ENCODE measurements around the gene VPS35L.

The VPS35L gene

GRCh38 chr16:19717314-19717713 is 161.8 kb downstream of the VPS35L start:
- H3K4me3 ChIP-seq (ENCODE audit: low read depth, low read length), result peak overlapping the region; percentile 94
- in situ Hi-C loops (cut with HindIII; ENCODE audit: low pct_ligation_motif_present, low sequenced_read_pairs), result no loop called here
- TF ChIP-seq, protein P1, sequence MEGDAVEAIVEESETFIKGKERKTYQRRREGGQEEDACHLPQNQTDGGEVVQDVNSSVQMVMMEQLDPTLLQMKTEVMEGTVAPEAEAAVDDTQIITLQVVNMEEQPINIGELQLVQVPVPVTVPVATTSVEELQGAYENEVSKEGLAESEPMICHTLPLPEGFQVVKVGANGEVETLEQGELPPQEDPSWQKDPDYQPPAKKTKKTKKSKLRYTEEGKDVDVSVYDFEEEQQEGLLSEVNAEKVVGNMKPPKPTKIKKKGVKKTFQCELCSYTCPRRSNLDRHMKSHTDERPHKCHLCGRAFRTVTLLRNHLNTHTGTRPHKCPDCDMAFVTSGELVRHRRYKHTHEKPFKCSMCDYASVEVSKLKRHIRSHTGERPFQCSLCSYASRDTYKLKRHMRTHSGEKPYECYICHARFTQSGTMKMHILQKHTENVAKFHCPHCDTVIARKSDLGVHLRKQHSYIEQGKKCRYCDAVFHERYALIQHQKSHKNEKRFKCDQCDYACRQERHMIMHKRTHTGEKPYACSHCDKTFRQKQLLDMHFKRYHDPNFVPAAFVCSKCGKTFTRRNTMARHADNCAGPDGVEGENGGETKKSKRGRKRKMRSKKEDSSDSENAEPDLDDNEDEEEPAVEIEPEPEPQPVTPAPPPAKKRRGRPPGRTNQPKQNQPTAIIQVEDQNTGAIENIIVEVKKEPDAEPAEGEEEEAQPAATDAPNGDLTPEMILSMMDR (IDR thresholded peaks at IDR 0.05; ENCODE audit: low read depth, low read length, missing control alignments), result no peak
- H3K27ac ChIP-seq, result peak overlapping the region; percentile 62
- no peaks in the 10 kb centered on the region for H3K27me3 ChIP-seq (replicated peaks)
- peaks cover 14% of the 10 kb centered on the region for H3K36me3 ChIP-seq (replicated peaks)
- DNase-seq, result no peak

DNA sequence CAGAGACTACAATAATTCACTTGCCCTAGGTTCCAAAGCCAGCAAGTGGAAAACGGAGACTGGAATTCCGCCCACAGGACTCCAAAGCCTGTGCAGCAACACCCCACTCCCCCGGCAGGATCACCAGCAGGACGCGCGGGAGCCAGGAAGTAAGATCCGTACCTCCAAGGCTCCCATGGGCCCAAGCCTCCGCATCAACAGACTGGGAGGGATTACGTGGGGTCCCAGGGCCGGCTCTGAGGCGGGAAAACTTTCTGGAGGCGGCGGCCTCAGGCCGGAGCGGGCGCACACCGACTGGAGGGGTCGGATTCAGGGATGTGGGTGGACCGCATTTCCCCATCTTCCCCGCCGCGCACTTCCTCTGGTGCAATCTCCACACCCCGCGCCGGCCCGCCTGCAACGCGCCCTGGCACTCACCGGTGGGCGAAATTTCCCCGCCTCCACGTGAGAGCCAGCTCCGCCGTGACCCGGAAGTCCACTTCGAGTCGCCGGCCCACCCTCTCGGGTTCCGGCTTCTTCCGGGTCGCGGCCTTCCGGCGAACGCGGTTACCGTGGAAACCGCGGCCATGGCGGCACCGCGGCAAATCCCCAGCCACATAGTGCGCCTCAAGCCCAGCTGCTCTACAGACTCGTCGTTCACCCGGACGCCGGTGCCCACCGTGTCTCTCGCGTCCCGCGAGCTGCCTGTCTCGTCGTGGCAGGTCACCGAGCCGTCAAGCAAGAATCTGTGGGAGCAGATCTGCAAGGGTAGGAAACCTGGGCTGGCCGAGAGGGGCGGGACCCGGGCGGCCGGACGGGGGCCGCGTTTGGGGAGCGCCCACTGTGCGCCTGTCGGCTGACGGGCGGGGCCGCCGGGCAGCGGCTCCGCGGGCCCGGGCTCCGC is 162.5 kb downstream of the VPS35L start, which contains the start of the genes IQCK and KNOP1:
Gene IQCK (plus strand): TSS at position 531 of the 883 bp plus-strand sequence. CDS start 36 bp downstream, at position 567.
Gene KNOP1 (minus strand): TSS at position 487 of the 883 bp plus-strand sequence. CDS start 3,192 bp downstream, outside the sequence.
- in situ Hi-C loops (cut with HindIII; ENCODE audit: low pct_ligation_motif_present, low sequenced_read_pairs), result no loop called here
- TF ChIP-seq, protein P1 (IDR thresholded peaks at IDR 0.05; ENCODE audit: low read depth, low read length, missing control alignments), result peak; percentile 36

DNA sequence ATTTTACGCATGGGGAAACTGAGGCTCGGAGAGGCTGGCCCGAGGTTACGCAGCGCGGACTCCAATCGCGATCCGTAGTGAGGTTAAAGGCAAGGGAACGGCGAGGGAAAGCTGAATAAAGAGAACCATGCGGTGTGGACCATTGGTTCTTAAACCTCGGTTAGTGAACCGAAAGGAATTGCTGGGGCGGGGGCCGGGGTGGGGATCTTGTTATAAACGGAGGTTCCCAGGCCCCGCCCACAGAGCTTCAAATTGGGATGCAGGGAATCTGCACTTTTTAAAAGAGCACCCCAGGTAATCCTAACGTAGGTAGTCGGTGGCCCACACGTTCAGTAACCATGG is 163.1 kb downstream of the VPS35L start:
- no peak for DNase-seq
- no peaks in the 10 kb centered on the region for H3K27me3 ChIP-seq (replicated peaks)
- TF ChIP-seq, protein P1 (IDR thresholded peaks at IDR 0.05; ENCODE audit: low read depth, low read length, missing control alignments), result no peak
- peak overlapping the region; percentile 62 for H3K27ac ChIP-seq
- peaks cover 9% of the 10 kb centered on the region for H3K36me3 ChIP-seq (replicated peaks)
- H3K4me3 ChIP-seq (ENCODE audit: low read depth, low read length), result peak overlapping the region; percentile 94
- in situ Hi-C loops (cut with HindIII; ENCODE audit: low pct_ligation_motif_present, low sequenced_read_pairs), result no loop called here

More for the DNA sequence above, 162.5 kb downstream of the VPS35L start, which contains the start of the genes IQCK and KNOP1:
- Histone ChIP-seq H3K36me3 (replicated peaks) (peaks cover 9% of the 10 kb centered on the region), H3K27me3 (replicated peaks) (no peaks in the 10 kb centered on the region), H3K4me3 (ENCODE audit: low read depth, low read length) (peak within 1 kb of the TSS; percentile 94), H3K27ac (peak within 1 kb of the TSS; percentile 62)
- peak; percentile 73 for DNase-seq

DNA sequence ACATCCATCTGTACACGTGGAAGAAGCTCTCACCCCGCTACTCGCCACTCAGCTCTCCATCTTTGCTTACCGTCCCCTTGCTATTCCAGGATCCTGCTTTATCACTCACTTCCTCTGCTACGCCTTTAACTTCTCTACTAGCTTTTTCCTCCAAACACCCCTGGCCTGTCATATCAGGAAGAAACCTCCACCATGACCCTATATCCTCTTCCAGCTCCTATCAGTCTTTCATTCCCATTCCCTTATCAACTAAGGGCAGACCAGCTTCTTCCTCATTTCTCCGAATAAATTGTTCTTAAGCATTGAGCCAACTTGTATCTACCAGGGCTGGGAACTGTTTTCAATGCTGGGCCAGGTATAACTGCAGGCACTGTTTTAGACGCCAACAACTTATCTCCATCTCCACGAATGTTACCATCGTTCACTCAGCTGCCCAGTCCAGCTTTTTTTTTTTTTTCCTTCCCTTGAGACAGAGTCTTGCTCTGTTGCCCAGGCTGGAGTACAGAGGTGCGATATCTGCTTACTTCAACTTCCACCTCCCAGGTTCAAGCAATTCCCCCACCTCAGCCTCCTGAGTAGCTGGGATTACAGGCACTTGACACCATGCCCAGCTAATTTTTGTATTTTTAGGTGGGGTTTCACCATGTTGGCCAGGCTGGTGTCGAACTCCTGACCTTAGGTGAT is 166.9 kb downstream of the VPS35L start:
- TF ChIP-seq, protein P1 (IDR thresholded peaks at IDR 0.05; ENCODE audit: low read depth, low read length, missing control alignments), result no peak
- in situ Hi-C loops (cut with HindIII; ENCODE audit: low pct_ligation_motif_present, low sequenced_read_pairs), result no loop called here
- Histone ChIP-seq H3K4me3 (ENCODE audit: low read depth, low read length) (no peak overlapping the region), H3K27me3 (replicated peaks) (no peaks in the 10 kb centered on the region), H3K36me3 (replicated peaks) (no peaks in the 10 kb centered on the region), H3K27ac (no peak overlapping the region)
- DNase-seq, result no peak

DNA sequence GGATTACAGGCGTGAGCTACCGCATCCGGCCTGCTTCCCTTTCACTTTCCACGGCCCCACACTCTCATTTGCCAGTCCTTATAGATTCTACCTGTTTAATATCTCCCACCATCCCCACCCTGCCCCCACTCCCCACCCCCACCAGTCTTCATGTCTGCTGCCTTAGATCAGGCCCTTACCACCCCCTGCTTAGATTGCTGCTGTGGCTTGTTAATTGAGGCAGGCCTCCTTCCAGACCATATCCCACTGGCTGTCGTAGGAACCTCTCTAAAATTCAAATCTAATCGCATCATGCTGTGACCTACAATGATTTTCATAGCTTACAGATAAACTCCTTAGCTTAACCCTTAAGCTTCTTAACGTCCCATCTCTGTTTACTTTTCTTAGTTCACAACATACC is 167.5 kb downstream of the VPS35L start:
- TF ChIP-seq, protein P1 (IDR thresholded peaks at IDR 0.05; ENCODE audit: low read depth, low read length, missing control alignments), result no peak
- in situ Hi-C loops (cut with HindIII; ENCODE audit: low pct_ligation_motif_present, low sequenced_read_pairs), result no loop called here
- Histone ChIP-seq H3K4me3 (ENCODE audit: low read depth, low read length) (no peak overlapping the region), H3K27me3 (replicated peaks) (no peaks in the 10 kb centered on the region), H3K36me3 (replicated peaks) (no peaks in the 10 kb centered on the region), H3K27ac (no peak overlapping the region)
- no peak for DNase-seq
